KOPT-K1 (cell line): ENCODE results near the gene SUPT6H.
A peak's percentile ranks its signal among the peaks of the same experiment; 100 is the strongest.

ENCODE experiments used
- H3K27ac ChIP-seq: fragments of 200-600 bp; sonication (generic); 2 replicates; pipeline ENCODE4 v1.5.1; 2016; ENCODE audit warnings: antibody characterized with exemption, mild to moderate bottlenecking, low read depth, low read length; ENCODE audit not compliant: poor library complexity, severe bottlenecking
- H3K36me3 ChIP-seq: fragments of 200-600 bp; sonication (generic); 2 replicates; pipeline ENCODE4 v1.5.1; 2017; ENCODE audit warnings: antibody characterized with exemption, mild to moderate bottlenecking, low read length, moderate library complexity; ENCODE audit not compliant: insufficient read depth
- H3K9me3 ChIP-seq: fragments of 200-600 bp; sonication (generic); 2 replicates; pipeline ENCODE4 v1.5.1; 2017; ENCODE audit warnings: antibody characterized with exemption, low read length, mild to moderate bottlenecking; ENCODE audit not compliant: insufficient read depth, poor library complexity, severe bottlenecking

Gene SUPT6H

DNA sequence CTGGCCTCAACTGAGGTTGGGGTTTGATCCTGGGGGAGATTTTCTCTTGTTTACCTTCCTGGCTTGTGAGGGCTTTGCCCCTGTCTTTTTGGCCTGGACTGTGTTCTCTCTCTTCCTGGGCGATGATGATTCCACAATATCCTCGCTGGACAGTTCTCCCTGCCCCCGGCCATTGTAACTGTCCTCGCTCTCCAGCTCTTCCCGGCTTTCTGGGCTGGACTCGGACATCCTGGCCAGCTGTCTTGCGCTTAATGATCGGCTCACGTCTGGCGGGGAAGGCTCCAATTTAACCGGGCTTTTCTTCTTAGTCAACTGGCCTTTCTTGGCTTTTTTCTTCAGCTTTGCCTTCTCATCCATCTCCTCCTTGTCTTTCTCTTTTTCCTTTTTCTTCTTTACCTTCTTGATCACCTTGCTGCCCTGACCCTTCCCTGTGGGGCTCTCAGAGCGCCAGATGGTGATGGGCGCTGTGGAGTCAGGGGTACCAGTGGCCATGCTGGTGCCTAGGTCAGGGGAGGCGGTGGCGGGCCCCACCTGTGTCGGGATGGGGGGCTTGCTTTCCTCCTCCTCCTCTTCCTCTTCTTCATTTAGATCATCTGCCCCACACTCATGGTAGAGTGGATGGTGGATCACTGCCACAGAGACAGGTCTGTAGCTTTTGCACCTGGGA lies 41.7 kb downstream of the SUPT6H start:
- Histone ChIP-seq H3K27ac (no peak overlapping the region), H3K9me3 (no peaks in the 10 kb centered on the region), H3K36me3 (peaks cover 79% of the 10 kb centered on the region)

DNA sequence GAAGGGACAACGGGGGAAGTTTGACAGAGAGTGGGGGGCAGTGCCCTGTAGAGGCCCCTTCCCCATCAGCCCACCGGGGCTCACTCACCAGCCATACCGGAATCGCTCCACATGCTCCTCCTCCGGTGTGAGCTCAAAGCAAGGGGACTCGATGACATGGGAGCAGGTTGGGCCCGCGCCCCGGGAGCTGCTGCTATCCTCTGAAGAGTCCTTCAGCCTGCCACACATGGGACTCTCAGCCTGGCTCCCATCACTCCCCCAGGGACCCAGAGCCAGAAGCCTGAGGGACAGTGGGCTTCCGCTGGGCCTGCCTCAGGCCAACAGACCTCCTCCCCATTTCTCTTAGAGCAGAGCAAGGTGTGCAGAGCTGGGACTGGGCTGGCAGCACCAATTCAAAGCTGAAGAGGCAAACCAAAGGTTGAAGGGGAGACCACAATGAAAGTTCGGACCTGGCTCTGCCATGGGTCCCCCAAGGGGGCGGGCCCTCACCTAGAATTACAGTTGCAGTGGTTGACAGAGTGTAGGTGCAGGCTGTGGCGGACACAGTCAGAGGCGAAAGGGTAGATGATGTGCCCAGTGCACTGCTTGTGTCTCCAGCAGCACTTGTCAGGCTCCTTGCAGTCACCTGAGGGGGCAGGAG lies 42.3 kb downstream of the SUPT6H start:
- Histone ChIP-seq H3K36me3 (peaks cover 73% of the 10 kb centered on the region), H3K9me3 (no peaks in the 10 kb centered on the region), H3K27ac (no peak overlapping the region)

DNA sequence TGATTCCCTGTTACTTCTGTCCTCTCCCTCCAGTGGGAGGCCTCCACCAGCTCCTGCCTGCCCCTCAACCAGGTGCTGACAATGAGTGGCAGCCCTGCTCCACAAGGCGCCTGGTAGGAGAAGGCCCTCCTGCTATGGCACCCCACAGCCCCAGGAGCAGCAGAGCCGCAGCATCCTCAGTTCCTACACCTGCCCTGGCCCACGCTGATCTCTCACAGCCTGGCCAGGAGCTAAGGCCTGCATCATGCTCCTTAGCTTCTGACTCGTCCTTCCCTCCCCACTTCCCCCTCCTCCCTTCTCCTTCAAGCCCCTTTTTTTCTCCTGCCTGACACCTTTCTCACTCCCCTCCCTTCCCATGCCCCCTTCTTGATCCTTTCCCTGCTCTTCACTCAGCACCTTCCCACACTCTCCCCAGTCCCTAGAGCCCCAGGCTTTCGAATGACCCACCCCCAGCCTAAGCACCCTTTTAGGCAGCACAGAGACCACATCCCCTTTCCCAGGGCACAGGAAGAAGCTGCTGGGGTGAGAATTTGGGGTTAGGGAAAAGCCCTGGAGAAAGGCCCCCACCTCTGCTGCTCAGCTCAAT lies 43.2 kb downstream of the SUPT6H start:
- Histone ChIP-seq H3K9me3 (no peaks in the 10 kb centered on the region), H3K36me3 (peaks cover 65% of the 10 kb centered on the region), H3K27ac (no peak overlapping the region)

DNA sequence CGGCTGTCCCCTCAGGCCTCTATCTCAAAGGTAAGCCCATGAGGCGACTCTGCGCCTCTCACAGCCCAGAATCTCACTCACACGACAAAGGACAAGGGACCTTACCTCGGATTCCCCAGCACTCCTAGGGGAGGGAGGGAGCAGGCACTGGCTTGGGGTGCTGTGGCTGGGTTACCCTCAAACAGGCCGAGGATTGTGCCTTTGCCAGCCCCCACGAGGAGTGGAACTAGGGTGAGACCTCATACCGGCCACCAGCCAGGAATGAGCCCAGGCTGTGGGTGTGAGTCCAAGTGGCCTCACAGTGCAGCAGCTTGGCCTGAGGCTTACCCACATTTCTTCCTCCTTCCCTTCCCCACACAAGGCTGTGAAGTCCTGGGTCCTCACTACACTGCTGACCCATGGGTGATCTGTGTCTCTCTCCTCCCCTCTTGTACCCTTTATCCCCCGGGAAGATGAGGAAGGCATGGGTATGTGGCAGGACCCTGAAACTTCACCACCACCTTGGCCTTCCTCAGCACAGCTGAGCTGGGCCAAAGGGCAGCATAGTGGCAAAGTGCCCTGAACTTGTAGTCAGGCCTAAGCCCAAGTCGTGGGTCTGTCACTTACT lies 43.8 kb downstream of the SUPT6H start:
- no peaks in the 10 kb centered on the region for H3K9me3 ChIP-seq
- H3K27ac ChIP-seq, result no peak overlapping the region
- H3K36me3 ChIP-seq, result peaks cover 58% of the 10 kb centered on the region

DNA sequence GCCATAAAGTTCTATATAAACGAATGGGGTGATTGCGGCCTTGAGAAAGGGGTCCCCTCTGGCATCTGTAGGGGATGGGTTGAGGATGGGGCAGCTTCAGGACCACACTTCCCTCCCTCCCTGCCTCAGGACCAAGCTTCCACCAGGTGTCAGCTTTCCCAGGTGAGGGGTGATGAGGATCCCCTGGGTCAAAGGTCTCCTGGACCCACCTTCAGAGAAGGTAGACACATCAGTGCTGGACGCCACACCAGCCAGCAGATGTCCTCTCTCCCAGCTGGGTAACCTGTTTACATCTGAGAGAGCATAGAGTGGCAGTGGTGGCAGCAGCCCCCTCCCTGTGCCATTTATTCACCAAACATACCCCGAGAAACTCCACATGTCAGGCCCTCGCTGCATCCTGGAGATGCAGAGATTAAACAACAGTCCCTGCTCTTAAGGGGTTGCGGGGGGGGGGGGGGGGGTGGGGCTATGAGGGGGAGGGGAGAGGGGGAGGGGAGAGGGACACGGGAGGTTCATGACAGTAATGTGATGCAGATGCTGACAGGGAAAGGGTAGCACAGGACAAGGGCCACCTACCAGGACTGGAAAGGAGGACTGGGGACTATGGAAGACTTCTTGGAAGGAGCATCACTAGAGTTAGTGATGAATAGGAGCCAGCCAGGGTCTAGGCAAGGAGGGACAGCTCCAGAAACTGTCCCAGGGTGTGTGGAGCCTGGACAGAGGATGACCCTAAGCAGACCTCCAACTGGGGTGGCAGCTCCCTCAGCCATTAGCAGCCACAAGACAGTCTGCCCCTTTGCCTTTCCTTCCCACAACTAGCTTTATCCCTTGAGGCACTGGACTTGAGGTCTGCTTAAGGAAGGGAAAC lies 44.7 kb downstream of the SUPT6H start:
- H3K27ac ChIP-seq, result no peak overlapping the region
- no peaks in the 10 kb centered on the region for H3K9me3 ChIP-seq
- H3K36me3 ChIP-seq, result peaks cover 49% of the 10 kb centered on the region

DNA sequence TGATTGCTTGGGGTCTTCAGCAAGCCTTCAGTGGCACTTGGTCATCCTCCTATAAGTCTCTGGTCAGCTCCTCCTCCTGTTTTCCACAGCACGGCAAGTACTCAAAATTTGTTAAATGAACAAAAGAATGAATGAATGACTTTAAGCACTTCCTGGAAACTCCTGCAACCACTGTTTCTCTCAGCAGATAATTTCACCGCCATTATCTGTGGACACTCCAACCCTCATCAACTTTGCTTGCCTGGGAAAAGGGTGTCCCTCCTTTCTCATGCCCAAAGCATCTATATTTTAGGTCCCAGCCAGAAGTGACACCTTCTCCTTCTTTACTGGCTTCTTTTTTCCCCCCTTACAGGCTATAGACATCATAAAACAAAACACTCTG lies 45.3 kb downstream of the SUPT6H start:
- H3K36me3 ChIP-seq, result peaks cover 43% of the 10 kb centered on the region
- no peaks in the 10 kb centered on the region for H3K9me3 ChIP-seq
- no peak overlapping the region for H3K27ac ChIP-seq

DNA sequence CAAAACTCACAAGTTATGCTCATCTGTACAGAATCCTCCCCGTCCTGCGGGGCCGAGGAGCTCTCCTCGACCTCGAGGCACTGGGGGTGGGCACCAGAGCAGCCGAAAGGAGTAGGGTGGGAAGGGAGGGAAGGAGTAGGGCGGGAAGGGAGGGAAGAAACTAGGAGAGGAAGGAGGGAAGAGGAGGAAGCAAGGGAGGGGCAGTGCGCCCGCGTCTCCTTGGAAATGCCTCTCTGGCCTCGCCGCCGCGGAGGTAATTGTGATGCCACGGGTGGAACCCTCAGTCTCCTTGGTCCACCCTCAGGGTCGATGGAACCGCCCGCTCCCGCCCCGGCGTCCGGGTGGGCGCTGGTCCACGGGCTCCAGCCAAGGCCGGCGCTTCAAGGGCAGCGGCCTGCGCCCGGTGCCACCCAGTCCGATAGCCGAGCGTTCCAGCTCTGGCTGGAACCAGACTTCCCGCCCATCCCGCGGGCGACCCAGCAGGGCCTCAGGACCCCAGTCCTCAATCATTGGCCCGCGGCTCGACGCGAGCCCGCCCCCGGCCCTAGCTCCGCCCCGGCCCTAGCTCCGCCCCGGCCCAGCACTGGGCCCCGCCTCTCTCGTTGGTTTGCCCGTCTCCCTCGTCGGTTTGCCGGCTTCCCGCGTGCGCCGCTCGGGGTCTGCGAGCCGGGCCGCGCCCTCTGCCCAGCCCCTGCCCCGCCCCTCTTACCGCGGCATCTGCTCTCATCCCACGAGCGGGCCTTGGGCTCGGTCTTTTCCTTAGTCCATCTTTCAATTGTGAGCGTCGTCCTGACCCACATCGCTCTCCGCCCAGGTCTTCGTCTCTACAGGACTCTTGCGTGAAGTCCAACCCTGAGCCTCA lies 49.1 kb downstream of the SUPT6H start:
- peaks cover 5% of the 10 kb centered on the region; the same call in 1 of the 2 replicates for H3K36me3 ChIP-seq
- peak overlapping the region; percentile 87 for H3K27ac ChIP-seq

DNA sequence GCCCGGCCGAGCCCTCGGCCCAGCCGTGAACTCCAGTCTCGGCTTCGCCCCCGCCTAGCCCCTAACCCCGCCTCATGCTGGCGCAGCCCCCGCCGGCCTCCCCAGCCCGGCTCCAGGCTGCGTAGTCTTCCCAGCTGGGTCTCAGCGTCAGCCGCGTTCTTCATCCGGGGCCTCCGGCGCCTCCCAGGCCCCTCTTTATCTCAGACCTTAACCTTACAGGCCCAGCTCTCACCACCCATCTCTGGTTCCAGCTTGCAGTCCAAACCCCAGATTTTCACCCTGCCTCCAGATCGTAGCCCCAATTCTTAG lies 49.7 kb downstream of the SUPT6H start, which contains the start of gene PROCA1:
PROCA1 (minus strand) TSS at position 166 of the 309 bp plus-strand sequence. CDS start 228 bp downstream, outside the sequence.
- Histone ChIP-seq H3K27ac (peak within 1 kb of the TSS; percentile 87), H3K9me3 (no peaks in the 10 kb centered on the region), H3K36me3 (no peaks in the 10 kb centered on the region)

More for the DNA sequence above, 49.1 kb downstream of the SUPT6H start:
- no peaks in the 10 kb centered on the region for H3K9me3 ChIP-seq

DNA sequence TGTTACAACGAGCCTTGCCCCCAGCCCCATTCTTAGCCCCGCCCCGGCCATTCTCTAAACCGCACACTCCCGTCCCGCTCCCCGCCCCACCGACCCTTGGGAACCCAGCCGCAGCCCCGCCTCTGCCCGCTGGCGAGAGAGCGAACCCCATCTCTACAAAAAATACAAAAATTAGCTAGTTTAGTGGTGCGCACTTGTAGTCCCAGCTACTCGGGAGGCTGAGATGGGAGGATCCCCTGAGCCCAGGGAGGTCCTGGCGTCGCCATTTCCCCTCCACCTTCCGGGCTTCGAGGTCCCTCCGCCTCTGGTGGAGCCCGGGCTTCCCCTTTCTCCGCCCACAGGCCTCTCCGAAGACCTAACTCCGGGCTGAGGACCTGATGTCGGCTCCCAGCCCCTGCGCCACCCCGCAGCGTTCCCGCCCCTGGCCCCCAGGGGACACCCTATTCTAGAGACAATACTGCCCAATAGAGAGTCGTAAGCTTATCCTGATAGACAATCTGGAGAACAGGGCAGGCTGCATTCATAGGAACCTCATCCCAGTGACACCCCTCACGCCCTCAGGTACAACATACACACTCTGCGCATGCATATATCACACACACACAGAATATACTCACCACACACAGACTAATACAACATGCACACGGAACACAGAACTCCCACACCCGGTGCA lies 50.2 kb downstream of the SUPT6H start:
- no peaks in the 10 kb centered on the region for H3K36me3 ChIP-seq
- peak overlapping the region; percentile 87 for H3K27ac ChIP-seq
- no peaks in the 10 kb centered on the region for H3K9me3 ChIP-seq

DNA sequence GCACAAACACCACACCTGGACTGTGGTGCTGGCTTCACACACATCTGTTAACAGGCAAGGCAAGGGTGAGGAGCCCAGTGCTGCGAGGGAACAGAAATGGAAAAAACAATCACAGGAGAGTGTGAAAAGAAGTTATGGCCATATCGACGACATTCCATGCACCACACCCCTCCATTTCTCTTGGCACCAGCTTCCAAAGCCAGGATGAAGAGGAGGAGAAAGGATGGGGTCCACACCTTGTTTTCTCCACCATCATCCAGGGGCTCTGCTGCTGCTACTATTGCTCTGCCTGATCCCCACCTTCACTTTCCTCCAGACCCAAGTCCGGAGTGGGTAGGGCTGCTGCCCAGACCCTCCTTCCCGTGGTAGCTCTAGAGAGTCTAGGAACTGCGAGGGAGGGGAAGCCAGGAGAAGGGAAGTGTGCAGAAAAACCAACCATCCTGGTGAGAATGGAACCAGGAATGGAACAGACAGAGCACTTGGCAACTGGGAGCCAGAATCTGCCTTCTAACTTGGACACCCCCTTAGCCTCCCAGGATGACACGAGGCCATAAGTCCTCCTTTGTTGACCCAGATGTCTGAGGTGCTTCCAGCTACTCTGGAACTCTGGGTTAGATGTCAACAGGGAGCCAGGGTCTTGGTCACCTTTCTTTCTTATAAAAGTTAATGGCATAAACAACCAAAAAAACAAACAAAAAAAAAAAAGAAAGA lies 50.9 kb downstream of the SUPT6H start:
- peak overlapping the region; percentile 87 for H3K27ac ChIP-seq
- no peaks in the 10 kb centered on the region for H3K9me3 ChIP-seq
- no peaks in the 10 kb centered on the region for H3K36me3 ChIP-seq

DNA sequence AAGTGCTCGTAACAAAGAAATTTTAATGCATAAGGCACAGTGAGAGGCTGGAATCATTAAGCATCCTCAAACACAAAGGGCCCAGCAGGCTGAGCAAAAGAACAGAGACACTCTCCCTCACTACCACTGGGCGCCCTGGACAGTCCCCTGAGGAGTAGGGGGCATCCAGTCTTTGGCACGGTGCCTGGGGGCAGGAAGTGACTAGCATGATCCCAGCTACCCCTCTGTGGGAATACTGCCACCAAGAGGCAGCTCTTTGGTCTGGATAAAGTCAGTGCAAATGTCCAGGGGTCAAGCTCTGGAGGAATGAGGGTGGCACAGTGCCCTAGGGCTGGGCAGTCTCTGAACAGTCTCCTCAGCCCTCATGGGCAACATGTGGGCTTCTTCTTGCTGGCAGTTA lies 52.3 kb downstream of the SUPT6H start:
- Histone ChIP-seq H3K9me3 (no peaks in the 10 kb centered on the region), H3K27ac (no peak overlapping the region), H3K36me3 (no peaks in the 10 kb centered on the region)

DNA sequence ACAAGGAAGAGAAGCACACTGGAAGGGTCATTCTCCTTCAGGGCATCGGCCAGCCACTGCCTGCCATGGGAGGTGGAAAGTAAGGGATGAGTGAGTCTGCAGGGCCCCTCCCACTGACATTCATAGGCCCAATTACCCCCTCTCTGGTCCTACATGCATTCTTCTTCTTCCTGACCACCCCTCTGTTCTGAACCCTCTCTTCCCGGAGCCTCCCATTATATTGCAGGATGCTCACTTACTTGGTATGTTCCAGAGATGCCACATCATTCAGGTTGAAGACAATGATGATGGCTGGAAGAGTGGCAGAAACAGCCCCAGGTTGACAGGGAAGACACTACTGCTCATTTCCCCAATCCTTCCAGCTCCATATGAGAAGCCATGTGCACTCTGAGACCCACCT lies 53.2 kb downstream of the SUPT6H start:
- Histone ChIP-seq H3K36me3 (peaks cover under 1% of the 10 kb centered on the region; the same call in 1 of the 2 replicates), H3K9me3 (no peaks in the 10 kb centered on the region), H3K27ac (no peak overlapping the region)
